Activated naive CD8-positive, alpha-beta T cell treated with anti-CD3 and anti-CD28 coated beads, Interleukin-2, amount 50 U/mL, for 24 hours (primary cell): ENCODE results near the gene SEMA6B.

Experiments used
- ATAC-seq: fragments of 150-1000 bp; cut with Tn5 transposase; one replicate; pipeline ENCODE4 v1.10.0; 2021
- DNase-seq: peaks from one replicate; pipeline ENCODE4 v3.0.0; 2021
- H3K27ac Mint-ChIP-seq: one replicate; pipeline ENCODE4 v1.8.0; 2021; ENCODE audit warnings: mild to moderate bottlenecking, mixed read lengths
- H3K27me3 Mint-ChIP-seq: one replicate; pipeline ENCODE4 v1.8.0; 2021; ENCODE audit warnings: mixed read lengths
- H3K36me3 Mint-ChIP-seq: one replicate; pipeline ENCODE4 v1.8.0; 2021; ENCODE audit warnings: low read depth, mixed read lengths
- H3K4me1 Mint-ChIP-seq: one replicate; pipeline ENCODE4 v1.8.0; 2021; ENCODE audit warnings: mixed read lengths
- H3K4me3 Mint-ChIP-seq: one replicate; pipeline ENCODE4 v1.8.0; 2021; ENCODE audit warnings: mild to moderate bottlenecking, moderate library complexity, mixed read lengths
- H3K9me3 Mint-ChIP-seq: one replicate; pipeline ENCODE4 v1.8.0; 2021; ENCODE audit warnings: mixed read lengths

SEMA6B gene

GRCh38 chr19:4499855-4500254 lies 59.6 kb downstream of the SEMA6B start:
- H3K27ac Mint-ChIP-seq, result no peak overlapping the region
- no peak overlapping the region for H3K4me3 Mint-ChIP-seq
- ATAC-seq (no peak), DNase-seq (no peak)
- H3K27me3 Mint-ChIP-seq, result no peaks in the 10 kb centered on the region
- peaks cover 2% of the 10 kb centered on the region for H3K4me1 Mint-ChIP-seq
- H3K9me3 Mint-ChIP-seq, result no peaks in the 10 kb centered on the region
- no peaks in the 10 kb centered on the region for H3K36me3 Mint-ChIP-seq

GRCh38 chr19:4499318-4499717 lies 60.2 kb downstream of the SEMA6B start:
- Mint-ChIP-seq H3K36me3 (no peaks in the 10 kb centered on the region), H3K27ac (no peak overlapping the region), H3K4me3 (no peak overlapping the region), H3K27me3 (no peaks in the 10 kb centered on the region), H3K9me3 (no peaks in the 10 kb centered on the region), H3K4me1 (no peaks in the 10 kb centered on the region)
- ATAC-seq (no peak), DNase-seq (no peak)

- Mint-ChIP-seq H3K27me3 (no peaks in the 10 kb centered on the region), H3K36me3 (no peaks in the 10 kb centered on the region), H3K27ac (no peak overlapping the region), H3K4me3 (no peak overlapping the region), H3K4me1 (no peaks in the 10 kb centered on the region), H3K9me3 (no peaks in the 10 kb centered on the region)
- DNase-seq (no peak), ATAC-seq (no peak)
Observed at GRCh38 chr19:4498694-4499093, 60.8 kb downstream of the SEMA6B start.

- Mint-ChIP-seq H3K36me3 (no peaks in the 10 kb centered on the region), H3K4me1 (no peaks in the 10 kb centered on the region), H3K9me3 (no peaks in the 10 kb centered on the region), H3K27ac (no peak overlapping the region), H3K27me3 (no peaks in the 10 kb centered on the region), H3K4me3 (no peak overlapping the region)
- DNase-seq, result no peak
- no peak for ATAC-seq
Observed at GRCh38 chr19:4497770-4498389, 61.6 kb downstream of the SEMA6B start.

GRCh38 chr19:4496304-4496703 lies 63.2 kb downstream of the SEMA6B start:
- Mint-ChIP-seq H3K27ac (no peak overlapping the region), H3K4me1 (no peaks in the 10 kb centered on the region), H3K9me3 (no peaks in the 10 kb centered on the region), H3K27me3 (no peaks in the 10 kb centered on the region), H3K4me3 (no peak overlapping the region), H3K36me3 (no peaks in the 10 kb centered on the region)
- DNase-seq (no peak), ATAC-seq (no peak)

GRCh38 chr19:4495471-4495870 lies 64.0 kb downstream of the SEMA6B start:
- H3K4me3 Mint-ChIP-seq, result no peak overlapping the region
- no peak overlapping the region for H3K27ac Mint-ChIP-seq
- H3K36me3 Mint-ChIP-seq, result peaks cover 1% of the 10 kb centered on the region
- peak; percentile 25 for ATAC-seq
- no peaks in the 10 kb centered on the region for H3K27me3 Mint-ChIP-seq
- H3K4me1 Mint-ChIP-seq, result no peaks in the 10 kb centered on the region
- DNase-seq, result no peak
- H3K9me3 Mint-ChIP-seq, result no peaks in the 10 kb centered on the region

- no peaks in the 10 kb centered on the region for H3K9me3 Mint-ChIP-seq
- H3K27me3 Mint-ChIP-seq, result no peaks in the 10 kb centered on the region
Observed at GRCh38 chr19:4494691-4495064, 64.8 kb downstream of the SEMA6B start.

GRCh38 chr19:4493929-4494690 lies 65.4 kb downstream of the SEMA6B start:
- no peak for DNase-seq
- no peak for ATAC-seq
- H3K27ac Mint-ChIP-seq, result no peak overlapping the region
- H3K27me3 Mint-ChIP-seq, result no peaks in the 10 kb centered on the region
- H3K36me3 Mint-ChIP-seq, result peaks cover 6% of the 10 kb centered on the region
- H3K9me3 Mint-ChIP-seq, result no peaks in the 10 kb centered on the region
- no peaks in the 10 kb centered on the region for H3K4me1 Mint-ChIP-seq
- no peak overlapping the region for H3K4me3 Mint-ChIP-seq

More at GRCh38 chr19:4494691-4495064, 64.8 kb downstream of the SEMA6B start:
- ATAC-seq (no peak), DNase-seq (no peak)
- no peaks in the 10 kb centered on the region for H3K4me1 Mint-ChIP-seq
- no peak overlapping the region for H3K4me3 Mint-ChIP-seq
- no peak overlapping the region for H3K27ac Mint-ChIP-seq
- peaks cover 6% of the 10 kb centered on the region for H3K36me3 Mint-ChIP-seq

GRCh38 chr19:4493104-4493928 lies 66.2 kb downstream of the SEMA6B start:
- no peaks in the 10 kb centered on the region for H3K27me3 Mint-ChIP-seq
- no peak overlapping the region for H3K4me3 Mint-ChIP-seq
- H3K9me3 Mint-ChIP-seq, result no peaks in the 10 kb centered on the region
- no peaks in the 10 kb centered on the region for H3K4me1 Mint-ChIP-seq
- H3K27ac Mint-ChIP-seq, result no peak overlapping the region
- DNase-seq, result no peak
- ATAC-seq, result no peak
- peaks cover 6% of the 10 kb centered on the region for H3K36me3 Mint-ChIP-seq
